ENCODE results near the gene GPSM1. TPM values are rescaled to one million over a fixed set of nuclear protein-coding genes. Genes with fewer than 3 reads are reported as not detected.
"Not testable (repeated sequence)": the region's sequence is repeated elsewhere in the genome, so short reads cannot be mapped to it uniquely, and the experiment has no call there.

Gene GPSM1
- total and polyA plus RNA-seq, 4 donors: 0.11 to 2.9 (median 1.6) TPM

GRCh38 chr9:136351252-136351800 is 24.0 kb downstream of the GPSM1 start:
- no peaks in the 10 kb centered on the region for H3K36me3 ChIP-seq (ENCODE audit: control insufficient read depth in 4 of 4, insufficient read depth in 3 of 4, low read depth in 1 of 4, low read length in 3 of 4)
- no peak overlapping the region for H3K27ac ChIP-seq (ENCODE audit: low read depth in 1 of 2, low read length in 2 of 2)
- WGBS: 85% methylated on average over 11 of the region's 11 CpGs
- H3K4me1 ChIP-seq (ENCODE audit: control insufficient read depth in 4 of 4, insufficient read depth in 4 of 4, low read length in 3 of 4): peaks cover 0 to 5% (median 1%) of the 10 kb centered on the region in 4 donors
- no peak overlapping the region for H3K4me3 ChIP-seq (ENCODE audit: low read depth in 1 of 3, low read length in 3 of 3)
- H3K9ac ChIP-seq (ENCODE audit: low read depth in 1 of 2, low read length in 2 of 2): no peak overlapping the region
- no peaks in the 10 kb centered on the region for H3K9me3 ChIP-seq (ENCODE audit: control insufficient read depth in 4 of 4, low read length in 3 of 4)
- no peaks in the 10 kb centered on the region for H3K27me3 ChIP-seq (ENCODE audit: control insufficient read depth in 4 of 4, insufficient read depth in 4 of 4, low read length in 3 of 4)
- no peak for TF ChIP-seq MAX (IDR thresholded peaks at IDR 0.05)
- TF ChIP-seq CTCF (IDR thresholded peaks at IDR 0.05; ENCODE audit: low read depth, low read length, missing input control): no peak
- no peak for TF ChIP-seq HNF4G (IDR thresholded peaks at IDR 0.05)
- no peak for TF ChIP-seq RAD21 (IDR thresholded peaks at IDR 0.05)
- no peak for TF ChIP-seq FOXA1 (IDR thresholded peaks at IDR 0.05)
- TF ChIP-seq HNF4A (conservative IDR thresholded peaks at IDR 0.05): no peak
- TF ChIP-seq RXRA (IDR thresholded peaks at IDR 0.05): no peak
- TF ChIP-seq GABPA (IDR thresholded peaks at IDR 0.05 in 1 of 2, conservative IDR thresholded peaks at IDR 0.05 in 1 of 2): no peak
- no peak for TF ChIP-seq SP1 (IDR thresholded peaks at IDR 0.05)
- no peak for TF ChIP-seq YY1 (IDR thresholded peaks at IDR 0.05)
- TF ChIP-seq REST (IDR thresholded peaks at IDR 0.05): no peak
- no peak for TF ChIP-seq NR2F2 (IDR thresholded peaks at IDR 0.05)
- TF ChIP-seq FOXA2 (IDR thresholded peaks at IDR 0.05): no peak
- no peak for TF ChIP-seq ATF3 (IDR thresholded peaks at IDR 0.05)
- no peak for TF ChIP-seq EGR1 (IDR thresholded peaks at IDR 0.05; ENCODE audit: low read depth in 2 of 2)
- no peak for TF ChIP-seq ZBTB33 (IDR thresholded peaks at IDR 0.05)
- TF ChIP-seq TAF1 (conservative IDR thresholded peaks at IDR 0.05): no peak
- DNase-seq (ENCODE audit: low spot score): no peak

- H3K27me3 ChIP-seq (ENCODE audit: control insufficient read depth in 4 of 4, insufficient read depth in 4 of 4, low read length in 3 of 4); H3K9ac ChIP-seq (ENCODE audit: low read depth in 1 of 2, low read length in 2 of 2); H3K4me3 ChIP-seq (ENCODE audit: low read depth in 1 of 3, low read length in 3 of 3); H3K4me1 ChIP-seq (ENCODE audit: control insufficient read depth in 4 of 4, insufficient read depth in 4 of 4, low read length in 3 of 4); H3K36me3 ChIP-seq (ENCODE audit: control insufficient read depth in 4 of 4, insufficient read depth in 3 of 4, low read depth in 1 of 4, low read length in 3 of 4); H3K9me3 ChIP-seq (ENCODE audit: control insufficient read depth in 4 of 4, low read length in 3 of 4); DNase-seq (ENCODE audit: low spot score); H3K27ac ChIP-seq (ENCODE audit: low read depth in 1 of 2, low read length in 2 of 2): not testable (repeated sequence)
- WGBS: 91% methylated on average over 16 of the region's 24 CpGs
These were observed 24.5 kb downstream of the GPSM1 start for GRCh38 chr9:136351868-136352267.

Measured in liver (tissue), 9 donors.